HepG2 (cell line): ENCODE data around the gene SLC2A11. TPM values are rescaled to one million over a fixed set of nuclear protein-coding genes. Genes with fewer than 3 reads are reported as not detected.

Experiments used
- ATAC-seq: fragments of 200-7000 bp; cut with Tn5 transposase; 3 replicates; pipeline ENCODE4 v1.9.1; 2020; ENCODE audit warnings: mild to moderate bottlenecking, moderate library complexity
- BruUV-seq: library from RNA; stranded (reverse); fragments of 400-500 nt; replicated peaks from 2 replicates; lab custom pipeline; 2021; lab: Mats Ljungman, UMichigan
- CTCF ChIA-PET: fragments of 300-600 bp; formaldehyde crosslinking; extraction: SDS; loops from one replicate; lab custom pipeline; 2021; ENCODE audit warnings: low total read pairs, inconsistent platforms, low intra/inter-chr PET ratio; lab: Yijun Ruan, JAX
- POLR2A ChIA-PET: fragments of 350-600 bp; sonication (Branson Sonifier 250); formaldehyde crosslinking; loops from one replicate; lab custom pipeline; 2020; ENCODE audit warnings: antibody characterized with exemption, inconsistent platforms; lab: Yijun Ruan, JAX
- DNase-seq: peaks from one replicate; pipeline ENCODE4 v3.0.0-alpha.2; 2015; ENCODE audit warnings: low spot score
- FAIRE-seq: peaks from 3 replicates; lab custom pipeline; 2011; peaks lifted over from hg19 to GRCh38; lab: Jason Lieb, UNC
- H2AFZ ChIP-seq: one replicate; pipeline ENCODE4 v1.6.1; 2011; ENCODE audit warnings: low read length, inconsistent platforms
- H3K27ac ChIP-seq: fragments of 300-600 bp; 3 replicates; pipeline ENCODE4 v1.8.0; 2011; ENCODE audit warnings: mixed run types, mild to moderate bottlenecking, mixed read lengths, low read length, inconsistent platforms; ENCODE audit not compliant: insufficient read depth; ENCODE audit errors: extremely low read length
- H3K27me3 ChIP-seq, 2 experiments: fragments of 200-600 bp in 1 of 2; 2 replicates in 1 of 2; 3 replicates in 1 of 2; pipeline versions ENCODE4 v1.6.0 to v1.8.0; 2011; ENCODE audit warnings: low read length in 2 of 2, mild to moderate bottlenecking in 2 of 2, moderate library complexity in 2 of 2, inconsistent platforms in 1 of 2; ENCODE audit not compliant: insufficient read depth in 2 of 2, control insufficient read depth in 1 of 2
- H3K36me3 ChIP-seq, 2 experiments: fragments of 200-600 bp in 1 of 2; replicated peaks in 1 of 2; 2 replicates in 1 of 2; 3 replicates in 1 of 2; pipeline versions ENCODE4 v1.5.1 to v1.8.0; 2011; ENCODE audit warnings: low read length in 2 of 2, inconsistent platforms in 1 of 2; ENCODE audit not compliant: insufficient read depth in 2 of 2, control insufficient read depth in 1 of 2
- H3K4me1 ChIP-seq: 2 replicates; pipeline ENCODE4 v1.5.1; 2012; ENCODE audit warnings: low read length, inconsistent platforms; ENCODE audit not compliant: insufficient read depth
- H3K4me2 ChIP-seq: 2 replicates; pipeline ENCODE4 v1.6.0; 2011; ENCODE audit warnings: low read depth, low read length, inconsistent platforms
- H3K4me3 ChIP-seq, 3 experiments: fragments of 200-600 bp in 1 of 3; sonication (generic), shearing (Covaris generic) in 1 of 3; replicated peaks in 1 of 3; 2 replicates each; pipeline ENCODE4 v1.5.1; 2011 to 2016; ENCODE audit warnings: low read length in 3 of 3, inconsistent platforms in 2 of 3, low read depth in 2 of 3, mild to moderate bottlenecking in 2 of 3, control low read depth in 1 of 3, mixed read lengths in 1 of 3; ENCODE audit not compliant: insufficient read depth in 1 of 3
- H3K79me2 ChIP-seq: one replicate; pipeline ENCODE4 v1.6.1; 2011; ENCODE audit warnings: low read length, inconsistent platforms; ENCODE audit not compliant: insufficient read depth
- H3K9ac ChIP-seq: 2 replicates; pipeline ENCODE4 v1.6.0; 2011; ENCODE audit warnings: mild to moderate bottlenecking, low read depth, low read length, inconsistent platforms; ENCODE audit not compliant: insufficient read depth
- H3K9me3 ChIP-seq: 2 replicates; pipeline ENCODE4 v1.5.1; 2012; ENCODE audit warnings: mild to moderate bottlenecking, low read length
- H4K20me1 ChIP-seq: 2 replicates; pipeline ENCODE4 v1.6.0; 2011; ENCODE audit warnings: inconsistent platforms, mild to moderate bottlenecking, low read length, moderate library complexity; ENCODE audit not compliant: insufficient read depth
- KDM1A ChIP-seq: IDR thresholded peaks from 2 replicates; pipeline ENCODE4 v1.6.1; 2016; ENCODE audit warnings: missing compliant biosample characterization
- MXD1 ChIP-seq: sonication (generic); formaldehyde crosslinking; IDR thresholded peaks from 2 replicates; pipeline ENCODE4 v1.4.0; 2020; ENCODE audit warnings: mild to moderate bottlenecking, missing genetic modification reagents
- REL ChIP-seq: sonication (generic); formaldehyde crosslinking; conservative IDR thresholded peaks from 2 replicates; pipeline ENCODE4 v1.8.0; 2022; ENCODE audit warnings: mild to moderate bottlenecking, missing genetic modification reagents, moderate library complexity
- RFXANK ChIP-seq: IDR thresholded peaks from 2 replicates; pipeline ENCODE4 v1.6.1; 2016
- SRF ChIP-seq: IDR thresholded peaks from 2 replicates; pipeline ENCODE4 v1.6.1; 2011; ENCODE audit warnings: mild to moderate bottlenecking, low read depth, low read length, moderate library complexity
- ZMYM3 ChIP-seq: sonication (generic); formaldehyde crosslinking; IDR thresholded peaks from 2 replicates; pipeline ENCODE4 v1.5.1; 2020; ENCODE audit warnings: mild to moderate bottlenecking, missing genetic modification reagents
- ZNF121 ChIP-seq: sonication (generic); formaldehyde crosslinking; IDR thresholded peaks from 2 replicates; pipeline ENCODE4 v1.5.0; 2020; ENCODE audit warnings: mild to moderate bottlenecking, missing genetic modification reagents
- ZNF234 ChIP-seq: sonication (generic); formaldehyde crosslinking; conservative IDR thresholded peaks from 2 replicates; pipeline ENCODE4 v1.5.1; 2020; ENCODE audit warnings: mild to moderate bottlenecking, missing genetic modification reagents
- ZNF282 ChIP-seq: fragments of 450-650 bp; IDR thresholded peaks from 2 replicates; pipeline ENCODE4 v1.6.1; 2018; ENCODE audit not compliant: partially characterized antibody
- ZNF331 ChIP-seq: sonication (generic); formaldehyde crosslinking; IDR thresholded peaks from 2 replicates; pipeline ENCODE4 v1.4.0; 2020; ENCODE audit warnings: missing genetic modification reagents
- ZSCAN20 ChIP-seq: sonication (generic); formaldehyde crosslinking; IDR thresholded peaks from 2 replicates; pipeline ENCODE4 v1.4.0; 2020; ENCODE audit warnings: missing genetic modification reagents, mild to moderate bottlenecking, borderline replicate concordance
- WGBS: methylation state at CpG from one replicate; pipeline ENCODE4 v1.1.6; 2017; ENCODE audit warnings: low lambda C conversion rate; 5-methylcytosine and 5-hydroxymethylcytosine counted together
- in situ Hi-C: cut with HindIII; loops from 2 replicates; pipeline ENCODE4 v1.10.0; 2017; ENCODE audit warnings: low pct_unique_long_range_greater_than_20kb; ENCODE audit not compliant: extremely low pct_ligation_motif_present
- intact Hi-C: fragments of 100-400 bp; cut with micrococcal nuclease; formaldehyde crosslinking; loops from one replicate; pipeline ENCODE4 v1.10.0; 2022; ENCODE audit not compliant: unreplicated experiment
- polyA plus RNA-seq, 8 experiments: library from polyadenylated mRNA; depleted of rRNA in 3 of 8; stranded (reverse) in 7 of 8; unstranded in 1 of 8; fragments of >200 nt; fragmentation: Illumina TruSeq in 4 of 8; extraction: Trizol in 4 of 8; gene quantifications; 2 replicates each; pipeline versions ENCODE4 v1.2.1 to v1.2.3, GENCODE V29; 2011 to 2016; ENCODE audit warnings: low read depth in 4 of 8, missing spikeins in 1 of 8, mixed read lengths in 1 of 8; ENCODE audit not compliant: insufficient read depth in 1 of 8
- total RNA-seq, 5 experiments: library from RNA; depleted of rRNA; stranded (reverse); fragments of >200 nt; fragmentation: Illumina TruSeq; extraction: Trizol; gene quantifications; 2 replicates each; pipeline ENCODE4 v1.2.3, GENCODE V29; 2016; ENCODE audit warnings: low read depth in 1 of 5
- TF ChIP-seq, protein P1 (sequence below): sonication (generic); formaldehyde crosslinking; IDR thresholded peaks from 2 replicates; pipeline ENCODE4 v1.5.0; 2020; ENCODE audit warnings: mild to moderate bottlenecking, missing genetic modification reagents

SLC2A11 gene
- total and polyA plus RNA-seq, 2 of the 13 experiments (the other 11 are each of a cell fraction or from before 2014, with no cell fraction given), result 15.2 to 15.4 TPM

DNA sequence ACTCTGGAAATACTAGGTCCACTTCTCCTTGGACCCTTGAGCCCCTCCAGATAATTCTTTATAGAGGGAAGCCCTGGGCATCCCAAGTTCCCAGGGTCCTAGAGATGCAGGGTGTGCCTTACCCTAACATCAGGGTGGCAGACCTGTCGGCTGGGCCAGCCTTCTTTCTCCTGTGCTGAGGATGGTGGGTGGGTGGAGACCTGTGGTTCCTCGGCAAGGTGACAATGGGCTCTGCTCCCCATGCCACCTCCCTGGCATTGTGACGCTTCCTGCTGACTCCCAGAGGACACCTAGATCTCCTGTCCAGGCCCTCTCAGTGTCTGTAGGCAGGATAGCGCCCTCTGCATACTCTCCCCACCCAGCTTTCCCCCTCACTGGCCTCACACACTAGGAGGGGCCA, 15.1 kb upstream of the SLC2A11 start:
- H3K4me2 ChIP-seq, result no peak overlapping the region
- POLR2A ChIA-PET, result interaction anchor here (0.6 kb wide), 1 partner anchor 14 kb away, joined by 3 read pairs; no protein-coding TSS in a partner anchor
- ATAC-seq, result no peak; the same call in 2 of the 3 replicates
- TF ChIP-seq ZNF121 (CRISPR knock-in tag) (0 out of 2 replicates have a peak, but pooled peaks have one; percentile 13), ZSCAN20 (no peak)
- TF ChIP-seq, all 625 proteins: peak for 1
- 0% methylated on average over 1 of the region's 4 CpGs for WGBS
- no peak for FAIRE-seq
- Histone ChIP-seq H2AFZ (no peak overlapping the region), H3K36me3 (no peaks in the 10 kb centered on the region), H3K4me3 (no peak overlapping the region), H3K4me1 (peaks cover 35% of the 10 kb centered on the region), H3K79me2 (no peaks in the 10 kb centered on the region), H3K9ac (no peak overlapping the region), H3K27ac (no peak overlapping the region), H3K9me3 (no peaks in the 10 kb centered on the region), H4K20me1 (no peaks in the 10 kb centered on the region), H3K27me3 (peaks cover 0 to 13% of the 10 kb centered on the region in 2 experiments; a peak in 2 of 5 replicates)
- in situ Hi-C loops (loop anchor here (25.0 kb wide), 1 partner anchor 230 kb away; no protein-coding TSS in a partner anchor), intact Hi-C loops (no loop called here)
- CTCF ChIA-PET, result no interaction called here
- no TSS peak for BruUV-seq
- no peak for DNase-seq

DNA sequence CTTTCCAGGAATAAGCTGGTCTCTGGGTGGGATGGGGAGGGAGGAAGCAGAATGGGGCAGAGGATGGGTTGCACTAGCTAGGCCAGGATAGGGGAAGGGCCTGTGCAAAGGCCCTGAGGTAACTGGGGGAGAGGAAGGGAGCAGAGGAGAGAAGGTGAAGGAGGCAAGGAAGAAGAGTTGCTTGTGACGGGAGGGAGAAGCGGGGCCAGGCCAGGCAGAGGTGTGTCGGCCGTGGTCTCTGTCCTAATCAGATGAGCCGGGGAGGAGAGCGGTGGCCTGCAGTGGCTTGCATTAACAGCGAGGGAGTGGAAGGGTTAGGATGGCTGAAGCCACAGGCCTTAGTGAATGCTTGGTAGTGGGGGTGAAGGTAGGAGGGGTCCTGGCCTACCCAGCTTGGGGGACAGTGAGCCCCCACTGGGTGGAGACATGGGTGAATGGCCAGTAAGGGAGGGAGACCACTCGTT, 12.9 kb upstream of the SLC2A11 start:
- in situ Hi-C loops, result loop anchor here (5.0 to 25.0 kb wide), 2 partner anchors 62 to 232 kb away; no protein-coding TSS in a partner anchor
- POLR2A ChIA-PET, result interaction anchor here (1.5 to 3.0 kb wide), 4 partner anchors 13 to 77 kb away, joined by 4 to 16 read pairs (median 10); partner anchors contain the start of genes CHCHD10, MMP11 and SLC2A11
- no peak for FAIRE-seq
- TF ChIP-seq ZNF234 (no peak), ZNF331 (no peak), KDM1A (CRISPR knock-in tag) (0 out of 2 replicates have a peak, but pooled peaks have one; percentile 15), ZNF121 (CRISPR knock-in tag) (peak; percentile 93), RFXANK (CRISPR knock-in tag) (no peak), MXD1 (CRISPR knock-in tag) (0 out of 2 replicates have a peak, but pooled peaks have one; percentile 47), ZMYM3 (CRISPR knock-in tag) (peak; percentile 85), SRF (no peak), REL (CRISPR knock-in tag) (no peak), ZNF282 (no peak)
- TF ChIP-seq, protein P1, sequence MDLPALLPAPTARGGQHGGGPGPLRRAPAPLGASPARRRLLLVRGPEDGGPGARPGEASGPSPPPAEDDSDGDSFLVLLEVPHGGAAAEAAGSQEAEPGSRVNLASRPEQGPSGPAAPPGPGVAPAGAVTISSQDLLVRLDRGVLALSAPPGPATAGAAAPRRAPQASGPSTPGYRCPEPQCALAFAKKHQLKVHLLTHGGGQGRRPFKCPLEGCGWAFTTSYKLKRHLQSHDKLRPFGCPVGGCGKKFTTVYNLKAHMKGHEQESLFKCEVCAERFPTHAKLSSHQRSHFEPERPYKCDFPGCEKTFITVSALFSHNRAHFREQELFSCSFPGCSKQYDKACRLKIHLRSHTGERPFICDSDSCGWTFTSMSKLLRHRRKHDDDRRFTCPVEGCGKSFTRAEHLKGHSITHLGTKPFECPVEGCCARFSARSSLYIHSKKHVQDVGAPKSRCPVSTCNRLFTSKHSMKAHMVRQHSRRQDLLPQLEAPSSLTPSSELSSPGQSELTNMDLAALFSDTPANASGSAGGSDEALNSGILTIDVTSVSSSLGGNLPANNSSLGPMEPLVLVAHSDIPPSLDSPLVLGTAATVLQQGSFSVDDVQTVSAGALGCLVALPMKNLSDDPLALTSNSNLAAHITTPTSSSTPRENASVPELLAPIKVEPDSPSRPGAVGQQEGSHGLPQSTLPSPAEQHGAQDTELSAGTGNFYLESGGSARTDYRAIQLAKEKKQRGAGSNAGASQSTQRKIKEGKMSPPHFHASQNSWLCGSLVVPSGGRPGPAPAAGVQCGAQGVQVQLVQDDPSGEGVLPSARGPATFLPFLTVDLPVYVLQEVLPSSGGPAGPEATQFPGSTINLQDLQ (CRISPR knock-in tag), result no peak

More for the DNA sequence above, 12.9 kb upstream of the SLC2A11 start:
- Histone ChIP-seq H3K36me3 (no peaks in the 10 kb centered on the region), H3K9ac (no peak overlapping the region), H3K9me3 (no peaks in the 10 kb centered on the region), H3K79me2 (no peaks in the 10 kb centered on the region), H3K4me3 (no peak overlapping the region), H3K4me1 (peaks cover 52% of the 10 kb centered on the region), H2AFZ (no peak overlapping the region), H3K4me2 (0 out of 2 replicates have a peak overlapping the region, but pooled peaks have one; percentile 21), H3K27me3 (peaks cover 2 to 13% of the 10 kb centered on the region in 2 experiments; a peak in 2 of 5 replicates), H3K27ac (no peak overlapping the region), H4K20me1 (no peaks in the 10 kb centered on the region)
- no peak for ATAC-seq
- 42% methylated on average over 8 of the region's 8 CpGs for WGBS
- BruUV-seq, result no TSS peak
- CTCF ChIA-PET, result no interaction called here
- DNase-seq, result no peak
- intact Hi-C loops, result loop anchor here (5.0 kb wide), 1 partner anchor 77 kb away; the partner anchor contains the start of gene CHCHD10
